ENCODE measurements around the gene PACSIN3.

DNA sequence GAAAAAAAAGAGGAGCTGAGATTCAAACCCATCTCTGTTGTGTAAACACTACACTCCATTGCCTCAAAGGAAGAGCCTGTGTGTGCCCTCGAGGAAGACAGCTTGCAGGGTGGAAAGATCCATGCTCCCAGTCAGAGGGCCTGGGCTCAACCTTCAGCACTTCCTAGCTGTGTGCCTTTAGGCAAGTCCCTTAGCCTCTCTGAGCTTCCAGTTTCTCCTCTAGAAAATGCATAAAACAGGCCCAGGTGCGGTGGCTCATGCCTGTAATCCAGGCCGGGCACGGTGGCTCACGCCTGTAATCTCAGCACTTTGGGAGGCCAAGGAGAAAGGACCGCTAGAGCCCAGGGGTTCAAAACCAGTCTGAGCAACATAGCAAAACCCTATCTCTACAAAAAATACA is 5.0 kb downstream of the PACSIN3 start:
- TF ChIP-seq, protein P1, sequence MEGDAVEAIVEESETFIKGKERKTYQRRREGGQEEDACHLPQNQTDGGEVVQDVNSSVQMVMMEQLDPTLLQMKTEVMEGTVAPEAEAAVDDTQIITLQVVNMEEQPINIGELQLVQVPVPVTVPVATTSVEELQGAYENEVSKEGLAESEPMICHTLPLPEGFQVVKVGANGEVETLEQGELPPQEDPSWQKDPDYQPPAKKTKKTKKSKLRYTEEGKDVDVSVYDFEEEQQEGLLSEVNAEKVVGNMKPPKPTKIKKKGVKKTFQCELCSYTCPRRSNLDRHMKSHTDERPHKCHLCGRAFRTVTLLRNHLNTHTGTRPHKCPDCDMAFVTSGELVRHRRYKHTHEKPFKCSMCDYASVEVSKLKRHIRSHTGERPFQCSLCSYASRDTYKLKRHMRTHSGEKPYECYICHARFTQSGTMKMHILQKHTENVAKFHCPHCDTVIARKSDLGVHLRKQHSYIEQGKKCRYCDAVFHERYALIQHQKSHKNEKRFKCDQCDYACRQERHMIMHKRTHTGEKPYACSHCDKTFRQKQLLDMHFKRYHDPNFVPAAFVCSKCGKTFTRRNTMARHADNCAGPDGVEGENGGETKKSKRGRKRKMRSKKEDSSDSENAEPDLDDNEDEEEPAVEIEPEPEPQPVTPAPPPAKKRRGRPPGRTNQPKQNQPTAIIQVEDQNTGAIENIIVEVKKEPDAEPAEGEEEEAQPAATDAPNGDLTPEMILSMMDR (IDR thresholded peaks at IDR 0.05; ENCODE audit: low read length): no peak
- TF ChIP-seq EZH2 (optimal IDR thresholded peaks at IDR 0.05; ENCODE audit: low read depth, low read length) (no peak), EZH2phosphoT487 (IDR thresholded peaks at IDR 0.05; ENCODE audit: low read length) (no peak)

Data from MM.1S (cell line).